A549 (cell line): ENCODE results near the gene AKTIP.

Source experiments
- E2F6 ChIP-seq: IDR thresholded peaks from 2 replicates; pipeline ENCODE4 v1.6.1; 2012; ENCODE audit warnings: low read depth, borderline replicate concordance
- HMGXB4 ChIP-seq: fragments of 250-450 bp; sonication (Bioruptor Pico); IDR thresholded peaks from 2 replicates; pipeline ENCODE4 v1.5.0; 2021; ENCODE audit warnings: mild to moderate bottlenecking, moderate library complexity, borderline replicate concordance
- HOXB5 ChIP-seq: fragments of 250-450 bp; sonication (Bioruptor Pico); IDR thresholded peaks from 2 replicates; pipeline ENCODE4 v1.5.0; 2020; ENCODE audit warnings: mild to moderate bottlenecking, moderate library complexity
- MAZ ChIP-seq: fragments of 150-350 bp; IDR thresholded peaks from 2 replicates; pipeline ENCODE4 v1.6.1; 2014; ENCODE audit warnings: antibody characterized with exemption, low read depth, low read length, borderline replicate concordance
- NFE2L2 ChIP-seq: fragments of 150-350 bp; conservative IDR thresholded peaks from 2 replicates; pipeline ENCODE4 v1.6.1; 2014; ENCODE audit warnings: low read length
- POLR2A ChIP-seq: IDR thresholded peaks from 2 replicates; pipeline ENCODE4 v1.6.1; 2012; ENCODE audit warnings: mild to moderate bottlenecking, low read length
- POLR2AphosphoS2 ChIP-seq: conservative IDR thresholded peaks from 2 replicates; pipeline ENCODE4 v1.6.1; 2012; ENCODE audit warnings: low read length, improper control_type of control experiment, inconsistent platforms
- TF ChIP-seq, protein P1 (sequence below): fragments of >200 bp; sonication (Bioruptor Twin); formaldehyde crosslinking; IDR thresholded peaks from 3 replicates; pipeline ENCODE4 v1.5.1; 2016
- TF ChIP-seq, protein P2 (sequence below): fragments of 200-600 bp; sonication (generic); IDR thresholded peaks from 2 replicates; pipeline ENCODE4 v1.6.1; 2016; ENCODE audit warnings: antibody characterized with exemption, mild to moderate bottlenecking, moderate library complexity

DNA sequence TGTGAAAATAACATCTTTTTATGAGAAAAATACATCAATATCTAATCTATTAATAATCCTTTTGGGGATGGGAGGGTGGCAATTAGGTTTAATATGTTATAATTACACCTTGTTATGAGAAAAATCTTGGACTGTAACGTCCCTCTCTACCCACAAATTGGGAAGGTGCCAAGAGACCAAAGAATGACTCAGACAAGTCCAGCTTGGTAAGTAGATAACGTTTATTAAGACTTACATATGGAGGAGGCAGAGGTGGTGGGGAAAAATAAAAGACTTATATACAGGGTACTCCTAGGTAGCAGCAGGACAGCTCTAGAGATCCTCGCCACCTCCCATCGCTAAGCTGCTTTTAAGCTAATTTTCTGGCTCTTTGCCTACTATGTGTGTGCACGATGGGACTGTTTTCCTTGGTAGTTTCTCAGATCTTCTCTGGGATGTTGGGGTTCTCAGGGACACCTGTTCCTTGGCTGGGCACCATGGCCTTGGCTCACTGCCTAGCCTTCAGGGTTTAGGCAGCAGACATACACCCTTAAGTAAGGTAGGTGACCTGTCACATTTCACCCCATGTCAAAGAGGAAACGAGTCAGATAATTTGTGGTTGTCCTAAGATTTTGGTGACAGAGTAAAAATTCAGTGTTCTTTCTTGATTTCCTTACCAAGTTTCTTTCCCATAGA lies 37.3 kb downstream of the AKTIP start:
- TF ChIP-seq, protein P1, sequence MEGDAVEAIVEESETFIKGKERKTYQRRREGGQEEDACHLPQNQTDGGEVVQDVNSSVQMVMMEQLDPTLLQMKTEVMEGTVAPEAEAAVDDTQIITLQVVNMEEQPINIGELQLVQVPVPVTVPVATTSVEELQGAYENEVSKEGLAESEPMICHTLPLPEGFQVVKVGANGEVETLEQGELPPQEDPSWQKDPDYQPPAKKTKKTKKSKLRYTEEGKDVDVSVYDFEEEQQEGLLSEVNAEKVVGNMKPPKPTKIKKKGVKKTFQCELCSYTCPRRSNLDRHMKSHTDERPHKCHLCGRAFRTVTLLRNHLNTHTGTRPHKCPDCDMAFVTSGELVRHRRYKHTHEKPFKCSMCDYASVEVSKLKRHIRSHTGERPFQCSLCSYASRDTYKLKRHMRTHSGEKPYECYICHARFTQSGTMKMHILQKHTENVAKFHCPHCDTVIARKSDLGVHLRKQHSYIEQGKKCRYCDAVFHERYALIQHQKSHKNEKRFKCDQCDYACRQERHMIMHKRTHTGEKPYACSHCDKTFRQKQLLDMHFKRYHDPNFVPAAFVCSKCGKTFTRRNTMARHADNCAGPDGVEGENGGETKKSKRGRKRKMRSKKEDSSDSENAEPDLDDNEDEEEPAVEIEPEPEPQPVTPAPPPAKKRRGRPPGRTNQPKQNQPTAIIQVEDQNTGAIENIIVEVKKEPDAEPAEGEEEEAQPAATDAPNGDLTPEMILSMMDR, result no peak
- TF ChIP-seq HMGXB4 (CRISPR knock-in tag), result no peak
- TF ChIP-seq, protein P2, sequence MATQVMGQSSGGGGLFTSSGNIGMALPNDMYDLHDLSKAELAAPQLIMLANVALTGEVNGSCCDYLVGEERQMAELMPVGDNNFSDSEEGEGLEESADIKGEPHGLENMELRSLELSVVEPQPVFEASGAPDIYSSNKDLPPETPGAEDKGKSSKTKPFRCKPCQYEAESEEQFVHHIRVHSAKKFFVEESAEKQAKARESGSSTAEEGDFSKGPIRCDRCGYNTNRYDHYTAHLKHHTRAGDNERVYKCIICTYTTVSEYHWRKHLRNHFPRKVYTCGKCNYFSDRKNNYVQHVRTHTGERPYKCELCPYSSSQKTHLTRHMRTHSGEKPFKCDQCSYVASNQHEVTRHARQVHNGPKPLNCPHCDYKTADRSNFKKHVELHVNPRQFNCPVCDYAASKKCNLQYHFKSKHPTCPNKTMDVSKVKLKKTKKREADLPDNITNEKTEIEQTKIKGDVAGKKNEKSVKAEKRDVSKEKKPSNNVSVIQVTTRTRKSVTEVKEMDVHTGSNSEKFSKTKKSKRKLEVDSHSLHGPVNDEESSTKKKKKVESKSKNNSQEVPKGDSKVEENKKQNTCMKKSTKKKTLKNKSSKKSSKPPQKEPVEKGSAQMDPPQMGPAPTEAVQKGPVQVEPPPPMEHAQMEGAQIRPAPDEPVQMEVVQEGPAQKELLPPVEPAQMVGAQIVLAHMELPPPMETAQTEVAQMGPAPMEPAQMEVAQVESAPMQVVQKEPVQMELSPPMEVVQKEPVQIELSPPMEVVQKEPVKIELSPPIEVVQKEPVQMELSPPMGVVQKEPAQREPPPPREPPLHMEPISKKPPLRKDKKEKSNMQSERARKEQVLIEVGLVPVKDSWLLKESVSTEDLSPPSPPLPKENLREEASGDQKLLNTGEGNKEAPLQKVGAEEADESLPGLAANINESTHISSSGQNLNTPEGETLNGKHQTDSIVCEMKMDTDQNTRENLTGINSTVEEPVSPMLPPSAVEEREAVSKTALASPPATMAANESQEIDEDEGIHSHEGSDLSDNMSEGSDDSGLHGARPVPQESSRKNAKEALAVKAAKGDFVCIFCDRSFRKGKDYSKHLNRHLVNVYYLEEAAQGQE, result no peak
- no peak for TF ChIP-seq E2F6
- no peak for TF ChIP-seq POLR2AphosphoS2
- no peak for TF ChIP-seq NFE2L2
- no peak for TF ChIP-seq HOXB5
- no peak for TF ChIP-seq MAZ
- TF ChIP-seq POLR2A, result no peak
